ENCODE data around the gene C2.

The C2 gene

DNA sequence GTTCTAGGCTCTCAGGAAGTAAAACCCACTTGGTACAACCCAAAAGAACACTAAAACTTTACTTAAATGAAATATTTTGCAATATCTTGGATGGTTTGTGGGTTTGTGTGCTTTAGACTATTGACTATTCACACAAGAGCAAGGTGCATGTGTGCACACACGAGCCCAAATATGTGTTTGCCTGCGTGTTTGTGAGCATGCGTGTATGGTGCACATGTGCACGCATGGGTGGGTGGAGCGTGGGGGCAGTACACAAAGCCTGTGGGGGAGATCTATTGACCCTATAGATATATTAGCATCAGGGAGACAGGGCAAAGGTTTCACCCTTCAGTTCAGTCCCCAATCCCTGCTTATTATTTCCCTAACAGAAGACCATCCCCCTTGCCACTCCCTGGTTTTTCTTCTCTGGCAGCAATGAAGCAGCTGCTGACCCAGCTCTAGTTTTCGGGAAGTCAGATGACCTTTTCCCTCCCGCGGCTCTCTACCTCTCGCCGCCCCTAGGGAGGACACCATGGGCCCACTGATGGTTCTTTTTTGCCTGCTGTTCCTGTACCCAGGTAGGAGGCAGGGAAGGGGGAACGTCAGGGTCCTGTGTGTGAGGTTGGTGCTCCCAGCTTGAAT, at the start of gene C2:
C2 (plus strand) TSS at position 476 of the 621 bp plus-strand sequence; CDS start at position 512, 36 bp downstream.
- no peak for DNase-seq (ENCODE audit: low spot score)

- DNase-seq (ENCODE audit: low spot score), result no peak
These were observed 49.3 kb upstream of the C2 start for GRCh38 chr6:31878222-31878621.

DNA sequence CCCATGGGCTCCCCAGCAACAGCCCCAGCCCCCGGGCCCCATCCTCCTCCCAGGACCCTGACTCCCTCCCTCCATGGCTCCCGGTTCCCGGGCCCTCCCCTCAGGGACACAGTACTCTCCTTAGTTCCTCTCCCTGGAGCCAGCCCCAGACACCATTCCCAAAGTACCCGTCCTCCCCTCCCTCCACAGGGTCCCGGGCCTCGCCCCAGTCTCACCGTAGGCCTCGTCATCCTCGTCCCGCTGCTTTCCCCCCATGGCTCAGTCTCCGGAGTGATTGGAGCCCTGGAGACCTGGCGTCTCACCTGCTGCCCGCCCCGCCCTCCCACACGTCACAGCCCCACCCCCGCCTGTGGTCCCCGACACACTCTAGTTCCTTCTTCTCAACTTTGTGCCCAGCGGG, 48.8 kb upstream of the C2 start, which contains the start of gene SLC44A4:
SLC44A4 (minus strand) TSS at position 272 of the 400 bp plus-strand sequence; CDS start at position 255, 17 bp downstream.
- DNase-seq (ENCODE audit: low spot score), result no peak

DNA sequence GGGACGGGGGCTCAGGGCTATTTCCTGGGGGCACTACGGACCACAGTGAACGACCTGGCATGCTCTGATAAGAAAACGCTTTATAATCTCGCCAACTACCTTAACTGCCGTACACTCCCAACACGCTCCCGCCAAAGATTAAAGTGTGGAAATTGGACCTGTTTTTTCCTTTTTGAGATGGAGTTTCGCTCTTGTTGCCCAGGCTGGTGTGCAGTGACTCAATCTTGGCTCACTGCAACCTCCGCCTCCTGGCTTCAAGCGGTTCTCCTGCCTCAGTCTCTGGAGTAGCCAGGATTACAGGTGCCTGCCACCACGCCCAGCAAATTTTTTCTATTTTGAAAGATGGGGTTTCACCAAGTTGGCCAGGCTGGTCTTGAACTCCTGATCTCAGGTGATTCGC, 48.4 kb upstream of the C2 start:
- no peak for DNase-seq (ENCODE audit: low spot score)

DNA sequence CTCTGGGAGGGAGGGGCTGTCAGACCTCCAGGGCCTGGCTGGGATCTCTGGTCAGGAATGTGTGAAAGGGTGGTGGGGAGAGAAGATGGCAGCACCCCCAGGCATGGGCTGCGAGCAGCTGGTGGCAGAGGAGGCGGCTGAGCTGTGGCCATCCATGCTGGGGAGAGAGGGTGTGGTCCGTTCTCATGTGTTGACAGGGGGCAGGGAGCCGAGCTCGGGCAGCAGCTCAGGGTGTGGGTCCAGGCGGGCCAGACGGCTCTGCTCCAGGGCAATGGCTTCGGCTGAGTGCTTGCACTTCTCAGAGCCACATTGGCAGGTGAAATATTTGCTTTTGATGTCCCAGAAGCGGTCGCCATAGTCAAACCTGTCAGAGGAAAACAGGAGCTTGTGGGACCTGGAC, 47.6 kb upstream of the C2 start:
- no peak for DNase-seq (ENCODE audit: low spot score)

- DNase-seq (ENCODE audit: low spot score), result no peak
These were observed 46.9 kb upstream of the C2 start for GRCh38 chr6:31880616-31881015.

GRCh38 chr6:31881136-31881859, 46.2 kb upstream of the C2 start:
- DNase-seq (ENCODE audit: low spot score), result no peak

- DNase-seq (ENCODE audit: low spot score), result peak; percentile 49
These were observed 45.2 kb upstream of the C2 start for GRCh38 chr6:31882344-31882743.

DNA sequence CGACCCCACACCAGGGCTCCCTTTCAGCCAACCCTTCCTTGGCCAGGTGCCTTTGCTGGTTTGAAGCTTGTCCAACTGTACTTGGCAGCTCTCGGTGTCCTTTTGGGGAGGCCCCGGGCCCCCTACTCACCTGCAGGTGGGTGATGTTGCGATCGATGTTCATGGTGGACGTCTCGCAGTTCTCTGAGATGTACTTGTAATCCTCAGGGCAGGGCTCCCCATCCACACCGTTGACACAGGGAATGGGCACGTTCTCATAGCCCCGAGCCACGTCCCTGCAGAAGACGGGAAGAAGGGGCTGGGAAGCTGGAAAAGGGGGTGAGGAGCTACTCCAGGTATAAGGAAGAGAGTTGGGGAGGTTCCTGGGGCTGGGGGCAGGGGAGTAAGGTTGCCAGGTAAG, 43.8 kb upstream of the C2 start:
- no peak for DNase-seq (ENCODE audit: low spot score)

- no peak for DNase-seq (ENCODE audit: low spot score)
These were observed 42.9 kb upstream of the C2 start for GRCh38 chr6:31884528-31885035.

- no peak for DNase-seq (ENCODE audit: low spot score)
These were observed 41.0 kb upstream of the C2 start for GRCh38 chr6:31886541-31886991.

DNA sequence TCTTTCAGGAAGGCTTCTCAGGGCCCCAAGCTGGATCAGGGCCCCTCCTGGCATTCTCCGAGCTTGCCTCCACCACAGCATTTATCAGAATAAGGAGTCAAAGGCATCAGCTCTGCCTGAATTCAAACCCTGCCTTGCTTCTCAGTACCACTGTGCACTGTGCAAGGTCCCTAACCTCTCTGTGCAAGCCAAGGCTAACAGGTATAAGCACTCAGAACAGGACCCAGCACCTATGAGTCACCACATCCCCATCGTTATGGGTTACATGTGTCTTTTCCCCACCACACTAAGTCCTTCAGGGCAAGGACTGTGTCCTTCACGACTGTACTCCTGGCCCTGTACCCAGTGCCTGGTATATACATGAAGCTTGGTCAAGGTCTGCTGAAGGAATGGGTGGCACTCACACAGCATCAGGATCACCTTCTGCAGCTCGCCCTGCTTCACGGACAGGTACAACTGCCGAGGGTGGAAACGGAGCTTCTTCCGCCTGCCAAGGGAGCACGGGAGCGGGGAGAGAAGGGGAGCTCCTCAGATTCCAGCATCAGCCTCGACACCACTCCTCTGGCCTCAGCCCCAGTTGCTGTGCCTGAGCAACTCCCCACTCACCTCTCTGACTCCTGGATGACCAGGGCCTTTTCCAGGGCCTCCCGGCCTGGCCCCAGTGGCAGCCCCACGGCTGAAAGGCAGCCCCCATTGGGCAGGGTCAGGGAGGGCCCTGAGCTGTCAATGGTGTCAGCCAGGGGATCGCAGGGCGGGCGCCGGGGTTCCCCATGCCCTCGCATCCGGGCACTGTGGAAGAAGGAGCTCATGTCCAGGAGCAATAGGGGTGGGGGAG, 40.1 kb upstream of the C2 start:
- DNase-seq (ENCODE audit: low spot score), result no peak

- DNase-seq (ENCODE audit: low spot score), result peak; percentile 66
These were observed 39.0 kb upstream of the C2 start for GRCh38 chr6:31888276-31889258.

DNA sequence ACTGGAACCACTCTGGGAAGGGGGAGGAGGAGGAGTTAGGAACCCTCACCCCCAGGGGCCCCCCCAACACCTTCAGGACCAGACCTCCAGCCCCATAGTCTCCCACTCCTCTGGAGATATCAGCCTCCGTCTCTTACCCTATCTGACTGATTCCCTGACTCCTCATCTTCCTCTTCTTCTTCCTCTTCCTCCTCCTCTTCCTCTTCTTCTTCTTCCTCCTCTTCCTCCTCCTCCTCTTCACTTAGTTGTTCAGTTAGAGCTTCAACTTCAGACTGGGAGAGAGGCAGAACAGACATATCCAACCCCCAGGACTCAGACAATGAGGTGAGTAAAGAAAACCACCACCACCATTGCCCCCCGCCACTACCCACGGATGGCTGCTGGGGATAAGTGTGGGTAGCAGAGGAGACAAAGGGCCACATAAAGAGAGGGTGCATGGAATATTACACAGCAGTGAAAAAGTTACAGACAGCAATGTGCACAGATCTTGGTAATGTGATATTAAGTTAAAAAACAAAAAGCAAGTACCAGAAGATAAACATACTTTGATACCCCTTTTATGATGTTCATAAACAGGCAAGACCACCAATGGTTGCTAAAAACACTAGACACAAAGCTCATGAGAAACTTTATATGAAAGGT, 38.1 kb upstream of the C2 start:
- DNase-seq (ENCODE audit: low spot score), result no peak

GRCh38 chr6:31892821-31893220, 34.7 kb upstream of the C2 start:
- no peak for DNase-seq (ENCODE audit: low spot score)

- no peak for DNase-seq (ENCODE audit: low spot score)
These were observed 31.0 kb upstream of the C2 start for GRCh38 chr6:31896493-31896855.

GRCh38 chr6:31896856-31897611, 30.5 kb upstream of the C2 start:
- no peak for DNase-seq (ENCODE audit: low spot score)

- peak; percentile 93 for DNase-seq (ENCODE audit: low spot score)
These were observed 29.7 kb upstream of the C2 start, which contains the start of gene EHMT2 for GRCh38 chr6:31897612-31898382. EHMT2 (minus strand) TSS chr6:31897698; CDS start chr6:31897677, 21 bp downstream.

GRCh38 chr6:31898383-31899011, 29.0 kb upstream of the C2 start:
- no peak for DNase-seq (ENCODE audit: low spot score)

Data from AG20443 (cell line).